Left colon (tissue), 2 donors: Measurements from ENCODE around the gene NELL1. TPM values are rescaled to one million over a fixed set of nuclear protein-coding genes. Genes with fewer than 3 reads are reported as not detected.

Experiments used
- ATAC-seq: fragments of 200-7000 bp; cut with Tn5 transposase; one replicate; pipeline ENCODE4 v1.9.1; 2020; ENCODE audit warnings: mild to moderate bottlenecking, moderate library complexity
- DNase-seq, 2 donors: peaks; one replicate each; pipeline ENCODE4 v3.0.0-alpha.2; 2020
- intact Hi-C, 2 donors: fragments of 100-400 bp; cut with DNase I in 1 of 2; cut with micrococcal nuclease in 1 of 2; formaldehyde crosslinking; loops; one replicate each; pipeline versions ENCODE4 v1.11.2 to v1.14.0; 2022; cut with DNase I, micrococcal nuclease
- total RNA-seq, 2 donors: library from RNA; stranded (reverse); fragmentation: NEBNext Ultra II Directional; extraction: Animal tissue kit (Norgen Biotek cat#: 25700); gene quantifications; one replicate each; pipeline ENCODE4 v1.2.1, GENCODE V29; 2021
- donor health status: DM: no; HTN: no; CAD: no.
- donor health status: DM: yes; HTN: yes; CAD: no.

Gene NELL1
- total RNA-seq, 2 donors from 2014 or later, result 0.09 to 0.89 TPM

GRCh38 chr11:20739577-20739976 lies 70.2 kb downstream of the NELL1 start:
- intact Hi-C loops, result no loop called here
- no peak for DNase-seq
- no peak for ATAC-seq

GRCh38 chr11:20754933-20755332 lies 85.5 kb downstream of the NELL1 start:
- ATAC-seq (no peak), DNase-seq (no peak)
- intact Hi-C loops, result no loop called here

- no peak for ATAC-seq
Measured at GRCh38 chr11:20759541-20759940, 90.2 kb downstream of the NELL1 start.

GRCh38 chr11:20760811-20761210 lies 91.4 kb downstream of the NELL1 start:
- no peak for DNase-seq
- no peak for ATAC-seq
- intact Hi-C loops, result no loop called here

More at GRCh38 chr11:20759541-20759940, 90.2 kb downstream of the NELL1 start:
- DNase-seq, result no peak
- intact Hi-C loops, result no loop called here

GRCh38 chr11:20762116-20762844 lies 92.9 kb downstream of the NELL1 start:
- DNase-seq (no peak), ATAC-seq (no peak)
- intact Hi-C loops, result no loop called here

- ATAC-seq (no peak), DNase-seq (no peak)
- intact Hi-C loops, result no loop called here
Measured at GRCh38 chr11:20762980-20763379, 93.6 kb downstream of the NELL1 start.

GRCh38 chr11:20770414-20770946 lies 101.1 kb downstream of the NELL1 start:
- ATAC-seq, result no peak
- no peak for DNase-seq
- intact Hi-C loops, result no loop called here

- ATAC-seq (no peak), DNase-seq (no peak)
- intact Hi-C loops, result no loop called here
Measured at GRCh38 chr11:20771026-20771425, 101.6 kb downstream of the NELL1 start.

GRCh38 chr11:20771681-20772080 lies 102.3 kb downstream of the NELL1 start:
- intact Hi-C loops, result no loop called here
- DNase-seq (no peak), ATAC-seq (no peak)

GRCh38 chr11:20775331-20775730 lies 105.9 kb downstream of the NELL1 start:
- ATAC-seq, result no peak
- intact Hi-C loops, result no loop called here
- no peak for DNase-seq

GRCh38 chr11:20782775-20783174 lies 113.4 kb downstream of the NELL1 start:
- ATAC-seq (no peak), DNase-seq (no peak)
- intact Hi-C loops, result no loop called here

- ATAC-seq (no peak), DNase-seq (no peak)
- intact Hi-C loops, result no loop called here
Measured at GRCh38 chr11:20783220-20783619, 113.8 kb downstream of the NELL1 start.

GRCh38 chr11:20790622-20791021 lies 121.2 kb downstream of the NELL1 start:
- ATAC-seq (no peak), DNase-seq (no peak)
- intact Hi-C loops, result no loop called here

- intact Hi-C loops, result no loop called here
- DNase-seq (no peak), ATAC-seq (no peak)
Measured at GRCh38 chr11:20795005-20795404, 125.6 kb downstream of the NELL1 start.

GRCh38 chr11:20808328-20808727 lies 138.9 kb downstream of the NELL1 start:
- ATAC-seq, result no peak
- no peak for DNase-seq
- intact Hi-C loops, result no loop called here

GRCh38 chr11:20821046-20821445 lies 151.7 kb downstream of the NELL1 start:
- intact Hi-C loops, result no loop called here
- ATAC-seq, result no peak
- no peak for DNase-seq

- ATAC-seq (no peak), DNase-seq (no peak)
- intact Hi-C loops, result no loop called here
Measured at GRCh38 chr11:20821470-20821869, 152.1 kb downstream of the NELL1 start.

GRCh38 chr11:20824773-20825172 lies 155.4 kb downstream of the NELL1 start:
- intact Hi-C loops, result no loop called here

GRCh38 chr11:20835561-20835960 lies 166.2 kb downstream of the NELL1 start:
- ATAC-seq (no peak), DNase-seq (no peak)
- intact Hi-C loops, result no loop called here

More at GRCh38 chr11:20824773-20825172, 155.4 kb downstream of the NELL1 start:
- no peak for ATAC-seq
- no peak for DNase-seq

- intact Hi-C loops, result no loop called here
- ATAC-seq (no peak), DNase-seq (no peak)
Measured at GRCh38 chr11:20839231-20839630, 169.8 kb downstream of the NELL1 start.

- intact Hi-C loops, result no loop called here
- no peak for ATAC-seq
- DNase-seq, result no peak
Measured at GRCh38 chr11:20840341-20840740, 171.0 kb downstream of the NELL1 start.
